Nephron (organoid): Measurements from ENCODE around the gene FOCAD.

Experiments used
- H3K27ac Mint-ChIP-seq, 3 experiments: 2 replicates each; pipeline ENCODE4 v1.8.0; 2020; ENCODE audit warnings: mixed read lengths in 3 of 3, mild to moderate bottlenecking in 2 of 3, moderate library complexity in 1 of 3
- H3K27me3 Mint-ChIP-seq: 2 replicates; pipeline ENCODE4 v1.8.0; 2021; ENCODE audit warnings: low read depth, mild to moderate bottlenecking, moderate library complexity, mixed read lengths
- H3K36me3 Mint-ChIP-seq: 2 replicates; pipeline ENCODE4 v1.8.0; 2020; ENCODE audit warnings: low read depth, mixed read lengths
- H3K4me1 Mint-ChIP-seq: 2 replicates; pipeline ENCODE4 v1.8.0; 2020; ENCODE audit warnings: mixed read lengths
- H3K4me3 Mint-ChIP-seq, 3 experiments: 2 replicates each; pipeline ENCODE4 v1.8.0; 2020; ENCODE audit warnings: mild to moderate bottlenecking in 3 of 3, mixed read lengths in 3 of 3, moderate library complexity in 2 of 3
- H3K9me3 Mint-ChIP-seq: 2 replicates; pipeline ENCODE4 v1.8.0; 2020; ENCODE audit warnings: mixed read lengths
- TF ChIP-seq, protein P1 (sequence below), 3 experiments: fragments of 200-600 bp; sonication (generic); IDR thresholded peaks; one replicate each; pipeline ENCODE4 v1.5.0; 2021; ENCODE audit warnings: antibody characterized with exemption in 3 of 3; ENCODE audit not compliant: unreplicated experiment in 3 of 3

The FOCAD gene

DNA sequence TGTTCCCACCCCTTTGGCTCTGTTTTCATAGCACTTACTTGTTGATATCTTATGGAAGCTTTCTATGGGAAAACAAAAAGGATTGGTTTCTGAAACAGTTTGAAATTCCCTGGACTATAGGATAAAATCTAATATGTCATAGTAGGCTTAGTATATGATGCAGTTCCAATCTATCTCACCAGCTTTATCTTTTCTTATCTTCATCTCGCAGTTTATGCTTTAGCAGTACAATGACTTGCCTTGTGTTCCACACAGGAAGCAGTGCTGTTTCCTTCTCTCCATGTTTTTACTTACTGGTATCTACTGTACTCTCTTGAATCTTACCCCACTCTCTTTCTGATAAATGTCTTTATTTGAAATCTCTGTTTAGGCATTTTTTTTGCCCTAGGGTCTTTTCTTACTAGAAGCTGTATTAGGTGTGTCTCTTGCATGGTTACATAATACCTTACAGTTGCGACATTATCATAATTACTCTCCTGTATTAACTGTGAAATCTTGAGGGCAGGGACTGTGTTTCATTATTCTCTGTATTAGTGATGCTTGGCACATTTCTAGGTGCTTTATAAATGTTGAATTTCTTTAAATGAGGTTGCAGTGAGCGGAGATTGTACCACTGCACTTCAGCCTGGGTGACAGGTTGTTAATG is 76.3 kb downstream of the FOCAD start:
- TF ChIP-seq, protein P1, sequence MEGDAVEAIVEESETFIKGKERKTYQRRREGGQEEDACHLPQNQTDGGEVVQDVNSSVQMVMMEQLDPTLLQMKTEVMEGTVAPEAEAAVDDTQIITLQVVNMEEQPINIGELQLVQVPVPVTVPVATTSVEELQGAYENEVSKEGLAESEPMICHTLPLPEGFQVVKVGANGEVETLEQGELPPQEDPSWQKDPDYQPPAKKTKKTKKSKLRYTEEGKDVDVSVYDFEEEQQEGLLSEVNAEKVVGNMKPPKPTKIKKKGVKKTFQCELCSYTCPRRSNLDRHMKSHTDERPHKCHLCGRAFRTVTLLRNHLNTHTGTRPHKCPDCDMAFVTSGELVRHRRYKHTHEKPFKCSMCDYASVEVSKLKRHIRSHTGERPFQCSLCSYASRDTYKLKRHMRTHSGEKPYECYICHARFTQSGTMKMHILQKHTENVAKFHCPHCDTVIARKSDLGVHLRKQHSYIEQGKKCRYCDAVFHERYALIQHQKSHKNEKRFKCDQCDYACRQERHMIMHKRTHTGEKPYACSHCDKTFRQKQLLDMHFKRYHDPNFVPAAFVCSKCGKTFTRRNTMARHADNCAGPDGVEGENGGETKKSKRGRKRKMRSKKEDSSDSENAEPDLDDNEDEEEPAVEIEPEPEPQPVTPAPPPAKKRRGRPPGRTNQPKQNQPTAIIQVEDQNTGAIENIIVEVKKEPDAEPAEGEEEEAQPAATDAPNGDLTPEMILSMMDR (IDR thresholded peaks at IDR 0.05; ENCODE audit: unreplicated experiment in 3 of 3): no peak
- Mint-ChIP-seq H3K4me1 (no peaks in the 10 kb centered on the region), H3K4me3 (no peak overlapping the region)

DNA sequence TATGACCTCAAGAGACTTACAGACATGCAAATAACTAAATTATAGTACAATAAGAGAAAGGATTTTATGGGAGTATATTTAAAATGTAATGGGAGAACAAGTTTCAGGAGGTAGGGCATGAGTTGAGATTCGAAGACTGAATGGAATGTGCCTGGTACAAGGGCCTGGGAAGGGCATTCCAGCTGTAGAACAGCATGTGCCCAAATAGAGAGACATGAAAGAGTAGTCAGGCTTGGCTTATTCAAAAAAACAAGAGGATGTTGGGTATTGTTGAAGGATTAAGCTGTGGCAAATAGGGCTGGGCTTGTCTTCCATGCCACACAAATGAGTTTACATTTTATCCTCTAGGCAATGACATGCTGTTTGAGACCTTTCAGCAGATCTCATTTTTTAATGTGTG is 86.9 kb downstream of the FOCAD start:
- Mint-ChIP-seq H3K4me3 (no peak overlapping the region), H3K4me1 (no peaks in the 10 kb centered on the region), H3K27ac (no peak overlapping the region), H3K9me3 (peaks cover 10% of the 10 kb centered on the region), H3K36me3 (peaks cover 56% of the 10 kb centered on the region), H3K27me3 (no peaks in the 10 kb centered on the region)
- TF ChIP-seq, protein P1 (IDR thresholded peaks at IDR 0.05; ENCODE audit: unreplicated experiment in 3 of 3): no peak

More for the DNA sequence above, 76.3 kb downstream of the FOCAD start:
- no peaks in the 10 kb centered on the region for H3K27me3 Mint-ChIP-seq
- peaks cover 56% of the 10 kb centered on the region for H3K36me3 Mint-ChIP-seq
- no peak overlapping the region for H3K27ac Mint-ChIP-seq
- peaks cover 10% of the 10 kb centered on the region for H3K9me3 Mint-ChIP-seq

DNA sequence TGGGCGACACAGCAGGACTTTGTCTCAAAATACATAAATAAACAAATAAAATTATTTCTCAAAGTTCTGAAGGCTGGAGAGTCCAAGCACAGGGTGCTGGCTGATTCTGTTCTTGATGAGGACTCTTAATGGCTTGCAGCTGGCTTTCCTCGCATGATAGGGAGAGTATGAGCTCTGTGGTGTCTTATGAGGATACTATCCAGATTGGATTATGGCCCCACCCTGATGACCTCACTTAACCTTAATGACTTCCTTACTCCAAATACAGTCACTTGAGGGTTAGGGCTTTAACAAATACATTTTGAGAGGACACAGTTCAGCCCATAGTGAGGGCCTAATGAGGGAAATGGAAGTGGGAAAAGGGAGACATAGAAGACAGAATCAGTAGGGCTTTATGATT is 87.7 kb downstream of the FOCAD start:
- no peaks in the 10 kb centered on the region for H3K4me1 Mint-ChIP-seq
- TF ChIP-seq, protein P1 (IDR thresholded peaks at IDR 0.05; ENCODE audit: unreplicated experiment in 3 of 3): no peak

DNA sequence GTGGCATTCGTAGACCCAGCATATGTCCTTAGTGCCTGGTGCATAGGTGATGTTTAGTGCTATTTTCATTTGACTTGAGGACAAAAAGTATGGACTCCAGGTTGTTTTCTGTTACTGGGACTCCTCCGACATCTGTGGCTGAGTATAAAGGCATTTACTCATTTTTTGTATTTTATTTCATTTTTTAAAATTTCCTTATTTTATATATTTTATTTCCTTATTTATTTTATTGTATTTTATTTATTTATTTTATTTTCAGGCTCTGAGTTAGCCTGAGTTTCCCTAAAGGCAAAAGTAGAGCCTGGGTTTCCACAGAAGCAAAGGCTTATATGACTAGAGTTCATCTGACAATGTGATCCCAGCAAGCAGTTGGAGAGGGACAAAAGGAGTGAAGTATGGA is 91.6 kb downstream of the FOCAD start:
- TF ChIP-seq, protein P1 (IDR thresholded peaks at IDR 0.05; ENCODE audit: unreplicated experiment in 3 of 3): no peak

More for the DNA sequence above, 87.7 kb downstream of the FOCAD start:
- no peaks in the 10 kb centered on the region for H3K27me3 Mint-ChIP-seq
- H3K27ac Mint-ChIP-seq: no peak overlapping the region
- no peak overlapping the region for H3K4me3 Mint-ChIP-seq
- peaks cover 7% of the 10 kb centered on the region for H3K9me3 Mint-ChIP-seq
- H3K36me3 Mint-ChIP-seq: peaks cover 56% of the 10 kb centered on the region

DNA sequence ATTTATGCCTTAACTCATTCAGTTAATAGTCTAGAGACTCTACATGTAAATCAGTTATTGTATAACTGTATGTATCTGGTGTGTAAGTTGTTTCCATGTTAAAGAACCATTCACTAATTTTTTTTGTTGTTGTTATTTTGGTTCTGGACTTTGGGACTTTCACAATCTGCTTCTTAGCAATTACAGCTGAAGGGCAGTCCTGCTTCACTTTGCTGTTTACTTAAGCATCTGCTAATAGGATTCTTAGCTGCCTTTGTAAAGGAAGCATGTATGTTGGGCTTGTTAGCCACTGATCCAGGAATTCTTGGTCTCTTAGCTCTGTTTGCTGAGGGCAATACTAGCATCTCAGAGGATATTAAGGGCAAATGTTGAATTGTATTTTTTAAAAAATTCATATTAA is 97.0 kb downstream of the FOCAD start:
- H3K9me3 Mint-ChIP-seq: no peaks in the 10 kb centered on the region
- H3K27me3 Mint-ChIP-seq: no peaks in the 10 kb centered on the region
- no peak overlapping the region for H3K4me3 Mint-ChIP-seq
- H3K36me3 Mint-ChIP-seq: peaks cover 36% of the 10 kb centered on the region
- TF ChIP-seq, protein P1 (IDR thresholded peaks at IDR 0.05; ENCODE audit: unreplicated experiment in 3 of 3): no peak
- H3K4me1 Mint-ChIP-seq: peaks cover 8% of the 10 kb centered on the region
- H3K27ac Mint-ChIP-seq: no peak overlapping the region

More for the DNA sequence above, 91.6 kb downstream of the FOCAD start:
- H3K9me3 Mint-ChIP-seq: no peaks in the 10 kb centered on the region
- peaks cover 51% of the 10 kb centered on the region for H3K36me3 Mint-ChIP-seq
- no peak overlapping the region for H3K4me3 Mint-ChIP-seq
- H3K4me1 Mint-ChIP-seq: no peaks in the 10 kb centered on the region
- H3K27me3 Mint-ChIP-seq: no peaks in the 10 kb centered on the region
- no peak overlapping the region for H3K27ac Mint-ChIP-seq

DNA sequence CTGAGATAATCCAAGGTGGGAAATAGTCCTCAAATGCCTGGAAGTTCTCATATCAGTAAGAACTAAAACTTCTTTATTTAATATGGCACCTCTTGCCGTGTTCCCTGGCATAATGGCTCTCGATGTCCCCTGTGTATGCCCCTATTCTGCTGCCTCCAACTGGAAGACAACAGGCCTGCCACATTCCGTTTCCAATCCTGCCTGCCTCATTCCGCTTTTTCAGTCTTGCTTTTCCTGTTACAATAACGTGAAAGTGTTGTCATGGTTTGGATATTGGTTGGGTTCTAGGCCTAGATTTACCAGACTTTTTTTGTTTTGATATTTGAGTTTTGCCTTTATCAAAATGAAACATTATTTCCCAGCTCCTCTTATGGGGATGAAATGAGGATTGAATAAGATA is 98.2 kb downstream of the FOCAD start:
- H3K4me1 Mint-ChIP-seq: peaks cover 8% of the 10 kb centered on the region
- TF ChIP-seq, protein P1 (IDR thresholded peaks at IDR 0.05; ENCODE audit: unreplicated experiment in 3 of 3): no peak
- no peak overlapping the region for H3K27ac Mint-ChIP-seq
- H3K9me3 Mint-ChIP-seq: no peaks in the 10 kb centered on the region
- H3K36me3 Mint-ChIP-seq: peaks cover 29% of the 10 kb centered on the region
- no peaks in the 10 kb centered on the region for H3K27me3 Mint-ChIP-seq
- no peak overlapping the region for H3K4me3 Mint-ChIP-seq
